ENCODE results near the gene NUDT21. TPM values are rescaled to one million over a fixed set of nuclear protein-coding genes. Genes with fewer than 3 reads are reported as not detected.

Gene NUDT21
- total RNA-seq, 2 donors from 2014 or later: 9.2 to 24.6 TPM

- DNase-seq: peak; percentile 53 to 69 (median 64)
- peak overlapping the region; percentile 57 to 87 (median 82) for H3K27ac ChIP-seq
- peak overlapping the region; percentile 87 to 94 for H3K4me3 ChIP-seq
- intact Hi-C loops (cut with DNase I): no loop called here
- TF ChIP-seq CTCF (IDR thresholded peaks at IDR 0.05) (no peak), POLR2A (IDR thresholded peaks at IDR 0.05) (no peak)
- H3K4me1 ChIP-seq: peaks cover 44% of the 10 kb centered on the region
- peak; percentile 58 for ATAC-seq
- 3 to 5% methylated on average over 22 to 31 of the region's 31 CpGs for whole genome bisulfite sequencing, 2 donors
- H3K27me3 ChIP-seq: no peaks in the 10 kb centered on the region
- no peaks in the 10 kb centered on the region for H3K9me3 ChIP-seq
- H3K36me3 ChIP-seq (replicated peaks in 1 of 2; ENCODE audit: insufficient read depth in 1 of 2, low read depth in 2 of 2): peaks cover 0 to 8% of the 10 kb centered on the region in 2 donors
Measured at GRCh38 chr16:56451753-56452689, 889 bp upstream of the NUDT21 start.

GRCh38 chr16:56450275-56450985, 702 bp downstream of the NUDT21 start:
- intact Hi-C loops (cut with DNase I): no loop called here
- H3K4me3 ChIP-seq: peak overlapping the region; percentile 87 to 94
- H3K36me3 ChIP-seq (replicated peaks in 1 of 2; ENCODE audit: insufficient read depth in 1 of 2, low read depth in 2 of 2): peaks cover 0 to 3% of the 10 kb centered on the region in 2 donors
- peak overlapping the region; percentile 57 to 87 (median 82) for H3K27ac ChIP-seq
- H3K27me3 ChIP-seq: no peaks in the 10 kb centered on the region
- H3K9me3 ChIP-seq: no peaks in the 10 kb centered on the region
- WGBS, 2 donors: 6 to 13% methylated on average over 18 of the region's 18 CpGs
- H3K4me1 ChIP-seq: peaks cover 44% of the 10 kb centered on the region
- TF ChIP-seq POLR2A (IDR thresholded peaks at IDR 0.05) (no peak), CTCF (IDR thresholded peaks at IDR 0.05) (no peak)
- no peak for DNase-seq
- ATAC-seq: no peak

- TF ChIP-seq CTCF (IDR thresholded peaks at IDR 0.05): no peak
- TF ChIP-seq POLR2A (IDR thresholded peaks at IDR 0.05): no peak
- intact Hi-C loops (cut with DNase I): no loop called here
- Histone ChIP-seq H3K27ac (no peak overlapping the region), H3K36me3 (replicated peaks in 1 of 2; ENCODE audit: insufficient read depth in 1 of 2, low read depth in 2 of 2) (no peaks in the 10 kb centered on the region), H3K4me3 (no peak overlapping the region), H3K9me3 (no peaks in the 10 kb centered on the region), H3K4me1 (peaks cover 42% of the 10 kb centered on the region), H3K27me3 (no peaks in the 10 kb centered on the region)
- DNase-seq (no peak), ATAC-seq (no peak)
Measured at GRCh38 chr16:56448005-56448404, 3.1 kb downstream of the NUDT21 start.

- Histone ChIP-seq H3K36me3 (replicated peaks in 1 of 2; ENCODE audit: insufficient read depth in 1 of 2, low read depth in 2 of 2) (no peaks in the 10 kb centered on the region), H3K9me3 (no peaks in the 10 kb centered on the region), H3K27me3 (no peaks in the 10 kb centered on the region), H3K4me3 (no peak overlapping the region), H3K27ac (no peak overlapping the region), H3K4me1 (peaks cover 35% of the 10 kb centered on the region)
- TF ChIP-seq CTCF (IDR thresholded peaks at IDR 0.05) (no peak), POLR2A (IDR thresholded peaks at IDR 0.05) (no peak)
- intact Hi-C loops (cut with DNase I): no loop called here
- DNase-seq (no peak), ATAC-seq (no peak)
- 63 to 83% methylated on average over 2 of the region's 2 CpGs for WGBS, 2 donors
Measured at GRCh38 chr16:56447286-56447685, 3.8 kb downstream of the NUDT21 start.
